ENCODE data around the gene BFSP2.

DNA sequence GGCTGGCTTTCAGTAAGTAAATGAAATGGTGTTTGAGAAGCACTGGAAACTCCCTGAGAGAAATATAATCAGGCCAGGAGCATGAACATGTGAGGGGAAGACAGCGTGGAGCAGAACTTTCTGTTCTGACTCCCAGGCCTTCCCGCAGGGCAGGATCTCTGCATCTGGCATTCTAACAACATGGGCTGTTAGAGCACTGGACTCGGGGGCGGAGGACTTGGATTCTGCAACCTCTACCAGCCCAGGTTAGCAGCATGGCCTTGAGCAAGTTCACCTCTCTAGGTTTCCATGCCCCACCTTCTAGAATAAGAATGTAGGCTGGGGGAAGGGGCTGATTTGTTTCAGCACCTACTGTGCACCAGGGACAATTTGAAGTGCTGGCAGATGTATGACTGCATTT lies 12.5 kb upstream of the BFSP2 start:
- TF ChIP-seq POLR2A (IDR thresholded peaks at IDR 0.05) = no peak
- TF ChIP-seq, protein P1, sequence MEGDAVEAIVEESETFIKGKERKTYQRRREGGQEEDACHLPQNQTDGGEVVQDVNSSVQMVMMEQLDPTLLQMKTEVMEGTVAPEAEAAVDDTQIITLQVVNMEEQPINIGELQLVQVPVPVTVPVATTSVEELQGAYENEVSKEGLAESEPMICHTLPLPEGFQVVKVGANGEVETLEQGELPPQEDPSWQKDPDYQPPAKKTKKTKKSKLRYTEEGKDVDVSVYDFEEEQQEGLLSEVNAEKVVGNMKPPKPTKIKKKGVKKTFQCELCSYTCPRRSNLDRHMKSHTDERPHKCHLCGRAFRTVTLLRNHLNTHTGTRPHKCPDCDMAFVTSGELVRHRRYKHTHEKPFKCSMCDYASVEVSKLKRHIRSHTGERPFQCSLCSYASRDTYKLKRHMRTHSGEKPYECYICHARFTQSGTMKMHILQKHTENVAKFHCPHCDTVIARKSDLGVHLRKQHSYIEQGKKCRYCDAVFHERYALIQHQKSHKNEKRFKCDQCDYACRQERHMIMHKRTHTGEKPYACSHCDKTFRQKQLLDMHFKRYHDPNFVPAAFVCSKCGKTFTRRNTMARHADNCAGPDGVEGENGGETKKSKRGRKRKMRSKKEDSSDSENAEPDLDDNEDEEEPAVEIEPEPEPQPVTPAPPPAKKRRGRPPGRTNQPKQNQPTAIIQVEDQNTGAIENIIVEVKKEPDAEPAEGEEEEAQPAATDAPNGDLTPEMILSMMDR (IDR thresholded peaks at IDR 0.05) = no peak
- no peak for TF ChIP-seq EP300 (IDR thresholded peaks at IDR 0.05)
- no peak for TF ChIP-seq POLR2AphosphoS5 (IDR thresholded peaks at IDR 0.05)
